Spleen (tissue), 7 donors: ENCODE measurements around the gene HMGB1.

Experiments used
- CTCF ChIP-seq, 11 experiments: fragments of 200-600 bp in 7 of 11; fragments of 450-650 bp in 4 of 11; sonication (generic) in 4 of 11; IDR thresholded peaks in 8 of 11; conservative IDR thresholded peaks in 3 of 11; 1 replicate in 7 of 11; 2 replicates in 4 of 11; pipeline versions ENCODE4 v1.4.0 to v1.8.0; 2016 to 2021; ENCODE audit warnings: antibody characterized with exemption in 11 of 11, inconsistent platforms in 4 of 11, mild to moderate bottlenecking in 1 of 11
- POLR2A ChIP-seq, 3 donors: fragments of 450-650 bp; IDR thresholded peaks; one replicate each; pipeline ENCODE4 v1.5.1; 2017; ENCODE audit warnings: antibody characterized with exemption in 3 of 3, mild to moderate bottlenecking in 1 of 3
- POLR2AphosphoS5 ChIP-seq, 3 donors: sonication (generic); formaldehyde crosslinking; IDR thresholded peaks; one replicate each; pipeline ENCODE4 v1.5.1; 2017; ENCODE audit warnings: antibody characterized with exemption in 3 of 3
- donor health status: DM: no; HTN: no; CAD: no; lungs with moderate emphysema.
- donor health status: DM: no; HTN: no; CAD: no.
- donor health status: DM: no; HTN: no; CAD: no.

- TF ChIP-seq CTCF (IDR thresholded peaks at IDR 0.05 in 8 of 11, conservative IDR thresholded peaks at IDR 0.05 in 3 of 11) (no peak), POLR2A (IDR thresholded peaks at IDR 0.05) (no peak), POLR2AphosphoS5 (IDR thresholded peaks at IDR 0.05) (no peak)
These were observed 14.1 kb upstream of the HMGB1 start for GRCh38 chr13:30479883-30480219.
